HT-29 (cell line): ENCODE measurements around the gene INPP5K. TPM values are rescaled to one million over a fixed set of nuclear protein-coding genes. Genes with fewer than 3 reads are reported as not detected.
A peak's percentile ranks its signal among the peaks of the same experiment; 100 is the strongest.
"Not testable (repeated sequence)": the region's sequence is repeated elsewhere in the genome, so short reads cannot be mapped to it uniquely, and the experiment has no call there.

Experiments
- DNase-seq: peaks from one replicate; pipeline ENCODE4 v3.0.0-alpha.2; 2015; ENCODE audit warnings: low spot score
- total RNA-seq: library from RNA; depleted of rRNA; stranded (reverse); fragments of >200 nt; shearing (Covaris generic); gene quantifications from 2 replicates; pipeline ENCODE4 v1.2.3, GENCODE V29; 2014; rRNA removed

Gene INPP5K
- 51.5 and 75.5 TPM in 2 replicates for total RNA-seq

DNA sequence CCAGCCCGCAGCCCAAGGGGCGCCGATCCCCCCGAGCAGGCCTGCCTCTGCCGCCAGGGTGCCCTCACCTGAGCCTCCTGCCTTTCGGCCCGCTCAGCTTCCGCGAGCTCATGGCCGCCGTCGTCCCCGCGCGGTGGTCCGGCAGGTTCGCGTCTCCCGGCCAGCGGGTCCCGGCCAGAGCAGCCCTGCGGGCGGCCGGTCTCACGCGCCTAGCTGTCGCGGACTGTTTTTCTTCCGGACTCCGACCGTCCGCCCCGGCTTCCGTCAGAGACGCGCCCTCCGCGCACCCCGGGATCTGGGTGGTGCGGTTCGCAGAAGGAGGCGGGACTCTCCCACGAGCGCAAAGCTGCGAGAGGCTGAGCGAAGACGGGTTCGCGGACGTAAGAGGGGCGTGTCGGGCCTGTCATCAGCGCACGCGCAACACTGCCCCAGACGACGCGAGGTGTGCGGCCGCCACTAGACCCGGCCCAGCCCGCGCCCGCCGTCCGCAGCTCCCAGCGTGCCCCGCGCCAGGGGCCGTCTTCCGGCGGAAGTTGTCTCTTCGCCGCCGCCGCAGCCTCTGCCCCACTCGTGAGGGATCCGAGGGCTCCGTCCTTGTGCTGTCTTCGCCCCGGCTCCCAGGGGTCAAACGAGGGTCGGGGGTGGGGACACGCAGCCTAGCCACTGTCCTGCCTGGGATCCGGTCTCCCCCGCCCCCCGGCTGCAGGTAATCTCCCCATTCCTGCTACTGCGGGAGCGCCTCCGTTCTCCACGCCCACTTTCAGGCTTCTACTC is at the start of gene INPP5K:
INPP5K (minus strand) TSS at position 225 of the 774 bp plus-strand sequence; CDS start at position 112, 113 bp downstream.
- DNase-seq, result peak; percentile 93

DNA sequence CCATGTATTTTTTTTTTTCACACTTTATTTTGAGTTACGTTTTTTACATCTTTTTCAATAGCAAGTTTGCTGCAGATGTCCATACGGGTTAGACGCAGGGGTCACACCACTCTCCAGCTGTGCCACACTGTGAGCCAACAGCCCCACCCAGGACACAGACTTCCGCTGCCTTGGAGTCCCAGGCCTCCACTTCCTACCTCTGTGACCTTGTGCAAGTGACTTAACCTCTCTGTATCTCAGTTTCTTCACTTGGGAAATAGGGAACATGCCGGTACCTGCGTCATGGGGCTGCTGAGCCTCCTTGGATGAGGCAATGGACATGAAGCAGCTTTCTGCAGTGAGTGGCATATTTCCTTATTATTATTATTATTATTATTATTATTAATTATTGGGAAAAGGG is 49.5 kb upstream of the INPP5K start:
- DNase-seq, result no peak

DNA sequence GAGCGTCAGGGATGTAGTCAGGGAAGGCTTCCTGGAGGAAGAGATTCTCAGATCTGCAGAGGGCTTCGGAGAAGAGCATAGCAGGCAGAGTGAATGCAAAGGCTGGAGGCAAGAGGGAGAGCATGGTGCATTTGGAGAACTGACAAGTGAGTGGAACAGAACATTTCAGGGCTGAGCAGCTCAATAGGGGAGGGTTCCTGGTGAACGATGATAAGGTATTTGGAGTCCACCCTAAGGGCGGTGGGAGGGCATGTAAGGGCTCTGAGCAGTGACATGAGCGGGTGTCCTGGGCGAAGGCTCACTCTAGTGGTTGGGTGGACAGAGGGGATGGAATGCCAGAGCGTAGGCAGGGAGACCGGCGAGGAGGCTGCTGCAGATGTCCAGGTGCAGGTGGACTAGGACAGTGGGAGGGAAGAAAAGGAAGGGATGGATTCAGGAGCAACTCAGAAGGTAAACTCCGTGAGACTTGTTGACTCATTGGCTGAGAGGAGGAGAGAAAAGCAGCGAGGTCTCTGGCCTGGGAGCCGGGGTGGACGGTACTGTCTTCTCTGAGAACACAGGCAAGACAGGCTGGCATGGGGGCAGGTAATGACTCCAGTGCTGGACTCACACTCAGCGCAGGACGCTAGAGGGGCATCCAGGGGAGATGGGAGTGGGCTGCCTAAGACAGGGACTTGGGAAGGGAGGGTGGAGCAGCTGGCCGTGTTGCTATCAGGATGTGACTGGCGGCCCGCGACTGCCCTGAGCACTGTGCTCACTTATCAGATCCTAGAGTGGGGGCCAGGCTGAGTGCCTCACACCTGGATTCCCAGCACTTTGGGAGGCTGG is 47.6 kb upstream of the INPP5K start:
- no peak for DNase-seq

DNA sequence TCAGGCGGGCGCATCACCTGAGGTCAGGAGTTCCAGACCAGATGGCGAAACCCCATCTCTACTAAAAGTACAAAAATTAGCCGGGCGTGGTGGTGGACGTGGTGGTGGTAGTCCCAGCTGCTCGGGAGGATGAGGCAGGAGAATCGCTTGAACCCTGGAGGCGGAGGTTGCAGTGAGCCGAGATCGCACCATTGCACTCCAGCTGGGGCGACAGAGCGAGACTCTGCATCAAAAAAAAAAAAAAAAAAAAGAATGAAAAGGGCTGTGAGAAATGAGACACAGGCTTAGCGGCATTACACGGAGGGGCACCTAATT is 47.0 kb upstream of the INPP5K start:
- not testable (repeated sequence) for DNase-seq

DNA sequence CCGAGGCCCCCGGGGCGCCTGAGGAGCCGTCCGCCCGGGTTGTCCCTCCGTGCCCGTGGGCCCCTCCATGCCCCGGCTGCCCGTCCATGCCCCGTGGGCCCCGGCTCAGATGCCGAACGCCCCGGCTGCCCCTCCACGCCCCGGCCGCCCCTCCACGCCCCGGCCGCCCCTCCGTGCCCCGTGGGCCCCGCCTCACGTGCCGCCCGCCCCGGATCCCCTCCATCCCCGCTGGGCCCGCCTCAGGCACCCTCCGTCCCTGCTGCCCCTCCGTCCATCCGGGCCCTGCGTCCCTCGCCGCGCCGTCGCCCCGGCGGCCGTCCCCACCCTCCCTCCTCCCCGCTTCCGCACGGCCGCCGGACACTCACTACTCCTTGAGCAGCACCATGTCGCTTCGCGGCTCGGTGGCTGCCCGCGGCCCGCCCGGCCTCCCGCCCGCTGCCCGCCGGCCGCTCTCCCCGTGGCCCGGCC is 45.8 kb upstream of the INPP5K start:
- DNase-seq, result no peak

DNA sequence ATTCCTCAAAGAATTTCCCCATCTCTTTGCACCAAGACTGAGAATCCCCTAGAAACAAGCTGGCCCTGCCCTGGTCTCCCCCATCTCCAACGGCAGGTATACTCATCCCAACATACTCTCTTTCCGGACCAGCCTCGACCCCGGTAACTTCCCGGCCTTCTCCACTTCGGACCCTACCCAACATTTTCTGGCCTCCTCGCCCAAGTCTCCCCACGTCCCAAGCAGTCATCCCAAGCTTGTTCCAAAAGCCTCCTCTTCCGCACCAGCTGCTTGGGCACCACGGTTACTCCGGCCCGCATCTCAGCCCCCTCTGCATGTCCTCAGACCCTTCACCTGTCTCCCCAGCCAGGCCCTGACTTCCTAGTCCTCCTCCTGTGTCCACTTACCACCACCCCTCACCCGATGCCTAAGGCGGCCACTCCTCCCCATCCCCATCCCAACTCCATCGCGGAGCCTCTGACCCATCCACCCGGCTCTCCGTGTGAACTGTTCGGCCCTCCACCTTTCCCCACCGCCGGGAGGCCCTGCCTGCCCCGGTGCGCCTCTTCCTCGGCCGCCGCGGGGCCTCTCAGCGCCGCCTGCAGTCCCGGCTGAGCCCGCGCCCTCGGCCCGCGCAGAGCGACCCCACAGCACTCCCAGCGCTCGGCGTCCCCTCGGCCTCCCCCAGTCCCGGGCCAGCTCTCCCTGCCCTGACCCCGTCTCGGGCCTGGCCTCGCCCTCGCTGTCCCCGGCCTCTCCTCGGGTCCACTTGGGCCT is 45.2 kb upstream of the INPP5K start:
- DNase-seq, result no peak

DNA sequence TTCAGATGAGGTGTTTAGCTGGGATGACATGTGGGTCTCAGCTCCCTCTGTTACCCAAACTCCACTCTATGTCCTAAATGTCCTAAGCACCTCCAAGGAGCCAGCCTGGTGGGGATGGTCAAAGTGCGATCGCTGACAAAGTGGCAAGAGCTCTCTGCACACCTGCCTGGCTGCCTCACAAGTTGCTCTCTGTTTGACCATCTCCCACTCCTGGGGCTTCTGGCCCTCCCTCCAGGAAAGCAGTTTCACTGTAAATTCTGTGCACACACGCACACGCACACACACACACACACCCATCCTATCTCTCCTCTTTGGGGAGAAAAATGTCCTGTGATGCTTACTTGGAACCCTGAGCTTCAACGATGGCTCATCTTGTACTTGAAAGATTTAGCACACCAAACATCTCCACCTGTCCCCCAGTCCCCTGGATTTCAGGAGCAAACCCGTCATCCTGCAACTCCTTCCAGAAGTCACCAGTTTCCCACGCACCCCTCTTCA is 44.5 kb upstream of the INPP5K start:
- DNase-seq, result no peak

DNA sequence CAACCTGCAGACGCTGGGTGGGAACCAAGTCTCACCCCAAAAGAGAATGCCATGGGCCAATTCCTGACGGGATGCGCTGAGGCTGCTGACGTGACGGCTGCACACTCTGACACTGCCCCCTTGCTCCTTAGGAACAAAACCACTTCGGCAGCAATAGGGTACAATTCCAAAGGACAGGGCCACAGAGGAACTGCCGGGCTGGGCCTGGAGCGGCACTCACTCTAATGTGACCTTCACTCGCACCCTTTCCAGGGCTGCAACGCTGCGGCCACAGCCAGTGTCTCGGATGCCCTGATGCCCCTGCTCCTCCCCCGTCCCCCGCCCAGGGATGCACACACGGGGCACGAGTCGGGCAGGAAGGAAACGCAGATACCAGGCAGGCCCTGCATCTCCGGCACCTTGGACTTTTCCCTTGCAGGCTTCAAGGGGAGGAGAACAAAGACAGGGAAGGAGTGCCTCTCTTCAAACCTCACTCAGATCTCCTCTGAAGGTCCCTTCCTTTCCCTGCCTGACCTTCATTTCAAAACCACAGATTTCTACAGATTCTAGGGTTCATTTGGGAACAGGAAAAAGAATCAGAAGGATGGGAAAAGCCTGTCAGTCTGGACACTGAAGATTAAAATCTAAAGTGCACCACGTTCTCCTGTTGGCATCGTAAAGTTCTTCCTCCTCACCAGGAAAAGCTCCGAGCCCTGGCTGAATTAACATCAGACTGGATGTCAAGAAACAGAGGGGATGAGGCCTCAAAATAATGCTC is 43.9 kb upstream of the INPP5K start:
- no peak for DNase-seq

DNA sequence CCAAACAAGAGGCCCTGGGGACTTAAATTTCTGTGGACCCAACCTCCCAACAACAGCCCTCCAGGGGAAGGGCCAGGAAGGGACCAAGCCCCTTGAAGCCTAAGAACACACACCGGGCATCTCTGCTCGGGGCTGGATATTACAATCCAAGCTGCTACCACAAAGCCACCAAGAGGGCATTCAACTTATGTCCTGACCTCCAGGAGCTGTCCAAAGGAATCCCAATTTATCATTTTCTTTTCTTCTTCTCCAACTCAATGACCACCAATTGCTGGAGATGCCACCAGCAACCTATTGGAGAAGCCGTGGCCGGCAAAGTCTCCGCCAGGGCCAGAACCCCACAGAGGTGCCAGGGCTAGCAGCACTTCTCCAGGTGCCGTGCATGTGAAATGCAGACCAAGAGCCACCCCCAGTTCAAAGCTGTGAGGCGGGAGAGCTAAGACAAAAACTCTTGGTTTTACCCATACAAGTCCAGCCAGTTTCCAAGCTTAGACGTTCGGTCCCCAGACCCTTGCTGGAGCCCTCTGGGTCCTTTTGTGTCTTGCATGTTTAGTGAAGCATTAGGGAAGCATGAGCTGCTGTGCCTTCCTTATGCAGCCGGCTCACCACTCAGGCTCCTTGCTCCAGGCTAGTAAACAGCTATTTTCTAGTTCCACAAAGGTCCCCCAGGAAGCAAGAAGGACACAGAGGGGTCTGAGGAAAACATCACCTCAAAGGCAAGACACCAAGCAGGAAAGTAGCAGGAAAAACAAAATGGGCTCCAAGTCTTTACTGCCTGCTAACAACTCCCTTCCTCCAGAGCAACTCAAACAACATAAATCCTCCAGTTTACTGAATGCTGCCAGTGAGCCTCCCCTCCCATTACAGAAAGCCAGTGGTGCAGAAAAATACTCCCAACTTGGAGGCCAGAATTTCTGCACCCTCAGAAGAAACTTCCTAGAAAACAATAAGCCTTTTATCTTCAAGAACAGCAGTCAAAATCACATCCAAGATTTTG is 42.9 kb upstream of the INPP5K start:
- DNase-seq, result no peak

DNA sequence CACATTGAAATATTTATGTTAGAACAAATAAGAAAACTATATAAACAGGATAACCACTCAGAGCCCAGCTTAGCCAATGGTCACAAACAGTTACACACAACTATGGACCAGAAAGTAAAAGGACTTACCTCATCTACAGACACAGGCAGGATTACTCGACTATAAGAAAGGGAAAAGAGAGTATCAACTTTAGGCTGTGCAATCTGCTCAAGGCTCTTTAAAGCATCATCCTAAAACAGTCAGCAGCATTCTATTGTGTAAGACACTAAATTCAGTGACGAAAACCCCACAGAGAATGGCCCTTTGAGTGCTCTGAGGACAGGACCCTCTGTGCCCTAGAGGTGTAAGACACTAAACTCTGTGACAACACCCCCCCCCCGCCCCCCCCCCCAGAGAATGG is 42.0 kb upstream of the INPP5K start:
- DNase-seq, result no peak

DNA sequence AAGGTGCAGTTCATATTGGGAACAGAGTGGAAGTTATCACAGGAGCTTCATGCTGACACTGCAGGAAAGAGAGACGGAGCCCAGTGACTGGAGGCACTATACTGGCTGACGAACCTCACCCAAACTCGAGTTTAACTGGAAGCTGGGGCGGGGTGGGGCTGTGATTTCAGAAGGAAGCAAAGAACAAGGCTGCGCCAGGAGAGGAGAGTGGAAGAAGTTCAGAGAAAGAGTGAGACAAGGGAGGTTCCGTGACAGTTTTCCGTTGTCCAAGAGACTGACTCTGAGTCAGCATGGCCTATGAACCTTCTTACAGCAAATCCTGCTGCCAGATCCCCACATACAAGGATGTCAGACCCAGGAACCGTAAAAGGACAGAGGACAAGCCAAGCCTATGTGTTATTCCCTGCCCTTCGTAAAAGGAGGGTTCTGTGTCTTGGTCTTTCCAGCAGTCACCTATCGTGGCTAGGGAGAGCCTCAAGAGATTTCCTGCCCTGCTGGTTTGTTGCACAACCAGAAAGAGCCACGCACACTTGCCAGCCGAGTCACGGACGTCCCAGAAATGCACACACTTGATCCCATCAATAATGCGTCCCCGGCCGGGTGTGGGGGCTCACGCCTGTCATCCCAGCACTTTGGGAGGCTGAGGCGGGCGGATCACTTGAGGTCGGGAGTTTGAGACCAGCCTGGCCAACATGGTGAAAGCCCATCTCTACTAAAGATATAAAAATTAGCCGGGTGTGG is 41.1 kb upstream of the INPP5K start:
- no peak for DNase-seq

DNA sequence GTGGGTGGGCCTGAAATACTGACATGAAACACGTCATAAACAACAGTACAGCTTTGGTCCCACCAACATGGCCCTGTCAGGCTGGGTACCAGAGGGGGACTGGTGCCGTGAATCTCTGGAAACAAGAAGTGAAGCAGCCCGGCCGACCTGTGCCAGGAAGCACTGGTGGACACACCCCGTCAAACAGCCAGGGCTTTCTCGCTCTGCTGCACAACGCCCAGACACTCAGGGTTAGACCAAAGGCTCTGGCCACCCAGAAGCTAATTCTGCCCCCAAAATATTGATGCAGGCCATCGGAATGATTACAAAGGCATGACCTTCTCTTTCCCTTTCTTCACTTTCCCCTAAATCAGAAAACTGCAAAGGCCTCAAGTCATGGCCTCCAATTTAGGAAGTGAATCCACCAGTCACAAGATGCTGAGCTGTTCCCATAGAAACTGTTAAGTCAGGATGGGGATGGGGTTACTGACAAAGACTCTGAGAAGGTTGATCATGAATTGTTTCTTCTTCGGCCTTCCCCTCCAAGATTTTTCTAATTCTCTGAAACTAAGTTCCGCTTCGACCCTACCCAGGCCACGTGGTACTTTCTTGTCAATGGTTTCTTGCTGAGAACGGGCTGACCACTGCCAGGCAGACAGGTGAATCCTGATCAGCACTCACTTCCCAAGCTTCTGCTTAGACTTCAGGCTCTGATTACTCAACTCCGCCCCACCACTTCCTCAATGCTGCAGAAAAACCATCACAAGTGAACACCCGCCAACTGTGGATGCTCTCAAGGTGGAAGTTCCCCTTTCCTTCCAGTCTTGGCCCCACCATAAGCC is 39.4 kb upstream of the INPP5K start:
- no peak for DNase-seq

DNA sequence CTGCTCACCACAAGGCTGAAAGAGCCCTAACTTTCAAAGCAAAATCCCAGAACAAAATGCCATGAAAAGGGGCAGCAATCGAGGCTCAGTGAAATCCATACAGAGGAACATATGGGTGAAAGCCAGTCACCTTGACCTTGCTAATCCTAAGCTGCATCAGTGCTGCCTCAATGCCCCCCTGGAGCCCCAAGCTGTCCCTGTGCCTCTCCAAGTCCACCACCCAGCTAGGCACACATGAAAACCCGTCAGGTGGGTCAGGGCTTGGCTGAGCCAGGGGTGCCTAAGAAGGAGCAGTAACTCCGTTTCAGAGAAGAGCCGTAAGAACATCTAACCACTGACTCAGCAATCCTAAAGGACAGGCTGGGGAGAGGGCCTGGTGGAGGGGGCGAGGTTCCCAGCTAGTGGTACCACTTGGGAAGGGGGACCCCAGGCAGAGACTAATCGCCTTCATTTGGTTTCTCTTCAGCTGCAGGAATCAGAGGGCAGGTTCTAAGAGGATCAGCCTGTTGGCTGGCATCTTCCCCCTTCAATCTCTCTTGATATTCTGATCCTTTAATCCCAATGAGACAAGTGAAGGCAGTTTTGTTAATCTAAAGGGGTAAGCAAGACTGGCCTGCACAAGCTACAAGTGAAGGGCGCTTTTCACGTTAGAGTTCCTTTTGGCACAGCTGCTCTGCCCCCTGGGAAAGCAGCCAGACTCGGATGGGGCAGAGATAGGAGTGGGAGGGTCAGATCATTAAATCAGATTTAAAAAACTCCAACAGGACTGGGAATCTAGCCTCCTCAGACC is 38.5 kb upstream of the INPP5K start:
- DNase-seq, result no peak

DNA sequence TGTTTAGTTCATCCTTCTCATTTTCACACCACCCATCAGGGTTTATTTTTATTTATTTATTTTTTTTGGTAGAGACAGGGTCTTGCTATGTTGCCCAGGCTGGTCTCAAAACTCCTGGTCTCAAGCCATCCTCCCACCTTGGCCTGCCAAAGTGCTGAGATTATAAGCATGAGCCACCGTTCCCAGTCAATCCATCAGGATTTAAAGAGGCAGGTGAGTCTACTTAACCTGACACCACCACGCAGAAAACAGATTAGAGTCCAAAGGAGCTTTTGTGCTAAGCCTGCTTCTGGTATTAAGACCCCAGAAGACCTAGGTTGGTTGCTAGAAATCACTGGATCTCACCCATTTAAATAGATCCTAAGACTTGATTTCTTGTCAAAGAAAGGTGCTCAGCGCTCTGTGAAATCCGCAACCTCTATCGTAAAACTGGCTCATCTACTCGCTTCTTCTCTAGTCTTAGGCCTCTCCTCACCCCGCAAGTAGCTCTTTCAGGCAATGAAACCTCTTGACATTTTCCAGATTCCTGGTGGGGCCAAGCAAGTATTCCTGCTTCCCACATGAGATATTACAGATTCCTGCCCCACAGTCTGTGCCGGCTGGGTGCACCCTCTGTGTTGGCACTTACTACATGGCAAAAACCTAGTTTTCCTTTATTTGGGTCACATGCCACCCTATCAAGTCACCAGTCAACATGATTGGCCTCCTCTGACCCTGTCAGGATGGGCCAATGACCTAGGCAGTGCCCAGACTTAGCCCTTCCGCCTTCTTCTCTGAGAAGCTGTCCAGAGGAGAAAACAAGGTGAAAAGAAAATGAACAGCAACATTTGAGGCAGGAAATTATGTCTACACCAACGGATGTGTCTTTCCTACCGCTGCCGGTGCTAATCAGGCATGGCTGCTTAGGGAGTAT is 37.2 kb upstream of the INPP5K start:
- DNase-seq, result no peak

DNA sequence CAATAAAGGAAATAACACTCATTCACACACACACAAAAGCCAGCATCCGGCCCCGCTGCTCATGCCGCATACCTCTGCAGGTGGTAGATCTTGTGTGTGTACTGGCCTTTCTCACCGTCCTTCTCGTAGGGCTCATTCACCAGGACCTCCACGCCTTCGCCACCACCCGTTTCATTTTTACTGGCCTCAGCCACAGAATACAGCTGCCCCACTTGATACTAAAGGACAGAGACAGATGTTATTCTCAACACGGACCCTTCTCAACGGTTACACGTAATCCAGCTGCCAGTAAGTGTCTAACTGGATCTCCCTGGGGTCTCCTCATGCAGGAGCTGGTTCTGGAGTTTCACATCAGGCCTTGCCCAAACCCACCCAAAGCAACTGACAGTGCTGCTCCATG is 36.5 kb upstream of the INPP5K start:
- DNase-seq, result no peak

DNA sequence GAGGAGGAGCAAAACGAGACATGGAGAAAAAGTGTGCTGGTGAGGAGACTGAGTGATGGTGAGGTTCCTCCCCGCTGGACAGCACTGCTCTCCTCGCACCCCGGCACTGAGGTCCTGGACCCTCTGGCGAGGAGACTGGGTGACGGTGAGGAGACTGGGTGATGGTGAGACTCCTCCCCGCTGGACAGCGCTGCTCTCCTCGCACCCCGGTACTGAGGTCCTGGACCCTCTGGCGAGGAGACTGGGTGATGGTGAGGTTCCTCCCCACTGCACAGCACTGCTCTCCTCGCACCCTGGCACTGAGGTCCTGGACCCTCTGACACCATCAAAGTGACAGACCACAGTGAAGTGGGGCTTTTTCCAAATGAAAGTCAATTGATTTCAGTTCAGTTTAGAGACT is 35.3 kb upstream of the INPP5K start:
- no peak for DNase-seq
